Keratinocyte (primary cell): ENCODE measurements around the gene DHRS12. TPM values are rescaled to one million over a fixed set of nuclear protein-coding genes. Genes with fewer than 3 reads are reported as not detected.

Source experiments
- DNase-seq: peaks from one replicate; pipeline ENCODE4 v3.0.0-alpha.2; 2011; ENCODE audit warnings: low read depth, missing footprints, low spot score
- FAIRE-seq: peaks from 2 replicates; lab custom pipeline; 2011; peaks lifted over from hg19 to GRCh38; lab: Jason Lieb, UNC
- H2AFZ ChIP-seq: 2 replicates; pipeline ENCODE4 v1.6.0; 2012; ENCODE audit warnings: low read length, control low read depth, inconsistent platforms; ENCODE audit not compliant: control insufficient read depth
- H3K27ac ChIP-seq: 2 replicates; pipeline ENCODE4 v1.5.1; 2011; ENCODE audit warnings: low read length; ENCODE audit not compliant: control insufficient read depth, insufficient read depth
- H3K27me3 ChIP-seq: 3 replicates; pipeline ENCODE4 v1.6.0; 2011; ENCODE audit warnings: low read length; ENCODE audit not compliant: control insufficient read depth, insufficient read depth; ENCODE audit errors: extremely low read depth
- H3K36me3 ChIP-seq, 2 experiments: 2 replicates in 1 of 2; 3 replicates in 1 of 2; pipeline ENCODE4 v1.5.1; 2011; ENCODE audit warnings: low read length in 2 of 2, mild to moderate bottlenecking in 1 of 2; ENCODE audit not compliant: control insufficient read depth in 2 of 2, insufficient read depth in 2 of 2; ENCODE audit errors: extremely low read depth in 1 of 2
- H3K4me1 ChIP-seq: 3 replicates; pipeline ENCODE4 v1.5.1; 2011; ENCODE audit warnings: low read length; ENCODE audit not compliant: control insufficient read depth, insufficient read depth; ENCODE audit errors: extremely low read depth
- H3K4me2 ChIP-seq: 3 replicates; pipeline ENCODE4 v1.6.0; 2011; ENCODE audit warnings: low read depth, low read length; ENCODE audit not compliant: control insufficient read depth, insufficient read depth; ENCODE audit errors: extremely low read depth
- H3K4me3 ChIP-seq, 3 experiments: fragments of 200-600 bp in 1 of 3; sonication (generic) in 1 of 3; 2 replicates in 2 of 3; 3 replicates in 1 of 3; pipeline ENCODE4 v1.5.1; 2011 to 2016; ENCODE audit warnings: low read length in 3 of 3, mild to moderate bottlenecking in 3 of 3, control low read depth in 2 of 3, inconsistent platforms in 1 of 3, low read depth in 1 of 3, mixed read lengths in 1 of 3, mixed run types in 1 of 3, moderate library complexity in 1 of 3; ENCODE audit not compliant: control insufficient read depth in 2 of 3, insufficient read depth in 2 of 3; ENCODE audit errors: extremely low read depth in 1 of 3
- H3K79me2 ChIP-seq: 2 replicates; pipeline ENCODE4 v1.6.0; 2012; ENCODE audit warnings: low read length; ENCODE audit not compliant: control insufficient read depth, insufficient read depth
- H3K9ac ChIP-seq: 3 replicates; pipeline ENCODE4 v1.6.0; 2011; ENCODE audit warnings: low read length; ENCODE audit not compliant: control insufficient read depth, insufficient read depth; ENCODE audit errors: extremely low read depth
- H3K9me1 ChIP-seq: 3 replicates; pipeline ENCODE4 v1.6.0; 2011; ENCODE audit warnings: low read length; ENCODE audit not compliant: control insufficient read depth, insufficient read depth; ENCODE audit errors: extremely low read depth
- H3K9me3 ChIP-seq: 2 replicates; pipeline ENCODE4 v1.5.1; 2012; ENCODE audit warnings: low read depth, low read length; ENCODE audit not compliant: control insufficient read depth
- H4K20me1 ChIP-seq: 3 replicates; pipeline ENCODE4 v1.6.0; 2011; ENCODE audit warnings: low read length; ENCODE audit not compliant: control insufficient read depth, insufficient read depth; ENCODE audit errors: extremely low read depth
- CTCF ChIP-seq, 3 experiments: IDR thresholded peaks in 1 of 3; conservative IDR thresholded peaks in 1 of 3; optimal IDR thresholded peaks in 1 of 3; 2 replicates in 2 of 3; 3 replicates in 1 of 3; pipeline versions ENCODE3 to v1.5.1; 2011; ENCODE audit warnings: low read length in 3 of 3, mild to moderate bottlenecking in 3 of 3, moderate library complexity in 2 of 3, control low read depth in 1 of 3, inconsistent platforms in 1 of 3; ENCODE audit not compliant: insufficient read depth in 2 of 3; ENCODE audit errors: extremely low read depth in 1 of 3
- EZH2 ChIP-seq: IDR thresholded peaks from one replicate; pipeline ENCODE4 v1.6.1; 2012; ENCODE audit warnings: inconsistent platforms, mild to moderate bottlenecking, low read length, moderate library complexity
- dilution Hi-C: fragments of 300-500 bp; cut with MboI; formaldehyde crosslinking; loops from one replicate; pipeline ENCODE4 v1.7.0; 2020; ENCODE audit warnings: low sequenced_read_pairs; ENCODE audit not compliant: extremely low pct_ligation_motif_present
- polyA plus RNA-seq, 5 experiments: library from polyadenylated mRNA; depleted of rRNA in 3 of 5; stranded (reverse) in 3 of 5; stranded (forward) in 1 of 5; unstranded in 1 of 5; fragments of >200 nt; gene quantifications; 1 replicate in 1 of 5; 2 replicates in 3 of 5; 3 replicates in 1 of 5; pipeline versions ENCODE4 v1.2.1 to v1.2.3, GENCODE V29; 2011 to 2012; ENCODE audit warnings: missing spikeins in 2 of 5, low read depth in 1 of 5, low replicate concordance in 1 of 5

The DHRS12 gene
- polyA plus RNA-seq, 1 donor (not counting 4 experiments of a cell fraction or from before 2014, with no cell fraction given): 6.1 TPM

- H3K9me1 ChIP-seq: no peaks in the 10 kb centered on the region
- peaks cover 25% of the 10 kb centered on the region for H3K4me1 ChIP-seq
- TF ChIP-seq EZH2 (no peak), CTCF (optimal IDR thresholded peaks at IDR 0.05 in 1 of 3, IDR thresholded peaks at IDR 0.05 in 1 of 3, conservative IDR thresholded peaks at IDR 0.05 in 1 of 3; ENCODE audit: extremely low read depth in 1 of 3, insufficient read depth in 2 of 3, low read length in 3 of 3) (no peak)
- H4K20me1 ChIP-seq: no peaks in the 10 kb centered on the region
- no peak overlapping the region for H3K4me3 ChIP-seq
- no peak for FAIRE-seq
- H3K9ac ChIP-seq: no peak overlapping the region
- no peak overlapping the region for H3K4me2 ChIP-seq
- no peaks in the 10 kb centered on the region for H3K36me3 ChIP-seq
- no peak overlapping the region for H3K27ac ChIP-seq
- no peak overlapping the region for H2AFZ ChIP-seq
- no peak for DNase-seq
- dilution Hi-C loops: no loop called here
- H3K9me3 ChIP-seq: no peaks in the 10 kb centered on the region
- H3K27me3 ChIP-seq: no peaks in the 10 kb centered on the region
- H3K79me2 ChIP-seq: no peaks in the 10 kb centered on the region
Observed at GRCh38 chr13:51805925-51806324, 2.0 kb upstream of the DHRS12 start.

GRCh38 chr13:51805313-51805712 is 1.4 kb upstream of the DHRS12 start:
- TF ChIP-seq CTCF (optimal IDR thresholded peaks at IDR 0.05 in 1 of 3, IDR thresholded peaks at IDR 0.05 in 1 of 3, conservative IDR thresholded peaks at IDR 0.05 in 1 of 3; ENCODE audit: extremely low read depth in 1 of 3, insufficient read depth in 2 of 3, low read length in 3 of 3): no peak
- no peak for TF ChIP-seq EZH2
- H4K20me1 ChIP-seq: no peaks in the 10 kb centered on the region
- no peaks in the 10 kb centered on the region for H3K9me1 ChIP-seq
- no peak overlapping the region for H3K27ac ChIP-seq
- FAIRE-seq (no peak), DNase-seq (no peak)
- H3K4me1 ChIP-seq: peaks cover 25% of the 10 kb centered on the region
- H3K4me3 ChIP-seq: no peak overlapping the region
- H3K4me2 ChIP-seq: peak overlapping the region; percentile 94
- H3K27me3 ChIP-seq: no peaks in the 10 kb centered on the region
- no peak overlapping the region for H3K9ac ChIP-seq
- no peak overlapping the region for H2AFZ ChIP-seq
- no peaks in the 10 kb centered on the region for H3K9me3 ChIP-seq
- H3K36me3 ChIP-seq: no peaks in the 10 kb centered on the region
- H3K79me2 ChIP-seq: no peaks in the 10 kb centered on the region
- dilution Hi-C loops: no loop called here
